HG02884 (cell line): ENCODE measurements around the gene HELZ2.

Experiments
- ATAC-seq: cut with Tn5 transposase; IDR thresholded peaks from one replicate; pipeline ENCODE4 v1.9.1; 2021; ENCODE audit warnings: mild to moderate bottlenecking, moderate library complexity; ENCODE audit not compliant: unreplicated experiment

HELZ2 gene

DNA sequence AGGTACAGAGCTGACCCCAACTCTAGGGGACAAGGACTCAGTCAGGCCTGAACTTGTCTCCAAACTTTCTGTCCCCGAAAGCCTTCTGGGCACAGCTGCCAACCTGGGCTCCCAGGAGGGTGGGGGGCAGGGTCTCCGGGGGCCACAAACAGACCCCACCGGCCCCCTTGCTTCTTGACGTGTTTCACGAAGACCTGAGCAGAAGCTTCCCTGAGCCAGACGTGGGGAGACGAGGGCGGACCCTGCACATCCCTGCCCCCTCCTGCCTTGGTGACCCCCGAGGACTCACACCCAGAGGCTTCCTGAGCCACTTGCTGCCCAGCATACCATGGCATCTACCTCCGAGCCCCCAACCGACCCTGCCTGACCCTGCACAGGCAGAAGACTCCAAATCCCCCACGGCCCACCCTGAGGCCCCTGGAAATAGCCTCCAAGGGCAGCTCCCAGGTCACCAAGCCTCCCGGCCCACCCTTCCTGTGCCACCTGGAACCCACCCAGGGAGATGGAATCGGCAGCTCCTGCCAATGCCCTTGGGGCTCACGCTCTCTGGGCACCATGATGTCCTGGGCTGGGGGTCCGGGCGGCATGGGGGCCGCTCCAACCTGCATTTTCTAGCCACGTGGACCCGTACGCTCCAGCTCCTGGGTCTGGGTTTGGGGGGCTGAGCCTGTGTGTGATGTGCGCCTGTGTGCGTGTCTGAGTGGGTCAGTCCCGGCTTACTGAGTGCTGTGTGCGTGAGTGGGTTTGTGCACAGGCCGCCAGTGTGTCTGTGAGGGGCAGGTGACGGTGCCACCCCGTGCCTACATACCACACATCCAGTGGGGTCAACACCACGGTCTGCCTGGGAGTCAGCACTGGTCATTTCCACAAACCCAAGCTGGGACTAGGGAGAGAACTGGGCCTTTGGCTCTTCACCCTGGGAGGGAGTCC lies 34.3 kb downstream of the HELZ2 start:
- ATAC-seq: no peak

DNA sequence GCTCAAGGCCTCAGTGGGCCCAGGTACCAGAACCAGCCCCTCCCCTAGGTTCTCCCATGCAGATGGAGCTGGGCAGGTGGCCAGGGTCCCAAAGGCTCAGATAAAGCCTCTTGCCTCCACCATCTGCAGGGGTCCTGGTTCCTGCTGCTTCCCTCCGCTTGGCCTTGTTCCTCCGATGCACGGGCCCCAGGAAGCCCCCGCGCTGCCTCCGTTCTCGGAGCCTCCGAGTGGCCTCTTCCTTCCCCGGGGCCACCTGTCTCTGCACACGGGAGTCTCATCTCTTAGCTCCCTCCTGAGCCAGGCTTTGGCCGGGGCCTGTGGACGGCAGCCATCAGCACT lies 35.0 kb downstream of the HELZ2 start:
- no peak for ATAC-seq

DNA sequence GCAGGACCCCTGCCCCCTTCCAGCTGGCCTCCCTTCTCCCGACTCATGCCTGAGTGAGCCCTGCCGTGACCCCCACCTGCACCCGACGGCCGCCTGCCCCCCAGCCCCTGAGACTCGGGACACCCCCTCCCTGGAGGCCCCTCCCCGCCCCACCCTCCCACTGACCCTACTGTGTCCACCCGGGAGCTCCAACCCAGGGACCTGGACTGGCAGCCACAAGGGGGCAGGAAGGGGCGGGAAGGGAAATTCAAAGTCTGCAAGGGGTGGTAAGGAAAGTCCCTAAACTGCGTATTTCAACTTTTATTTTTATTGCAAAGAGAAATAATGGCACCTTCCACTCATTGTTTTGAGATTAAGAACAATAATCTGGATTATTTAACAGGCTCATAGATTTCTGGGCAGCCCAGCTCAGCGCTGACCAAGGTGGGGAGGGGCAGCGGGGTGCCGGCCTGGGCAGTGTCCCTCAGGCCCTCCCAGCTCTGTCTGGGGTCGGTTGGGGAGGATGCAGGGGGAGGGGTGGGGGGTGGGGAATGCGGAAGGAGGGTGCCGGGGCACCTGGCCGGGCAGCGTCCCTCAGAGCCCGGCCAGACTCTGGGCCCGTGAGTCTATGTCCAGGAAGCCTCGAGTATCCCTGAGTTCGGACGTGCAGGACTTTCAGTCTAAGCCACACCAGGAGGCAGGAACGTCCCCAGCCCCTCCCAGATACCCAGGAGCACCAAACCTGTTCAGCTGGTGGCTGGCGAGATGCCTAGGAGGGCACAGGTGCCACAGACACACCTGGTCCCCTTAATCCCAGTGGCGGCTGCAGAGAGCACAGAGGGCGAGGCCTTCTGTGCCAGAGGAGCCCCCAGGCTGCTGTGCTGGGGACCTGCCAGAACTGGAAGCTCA lies 35.6 kb downstream of the HELZ2 start:
- ATAC-seq: no peak

DNA sequence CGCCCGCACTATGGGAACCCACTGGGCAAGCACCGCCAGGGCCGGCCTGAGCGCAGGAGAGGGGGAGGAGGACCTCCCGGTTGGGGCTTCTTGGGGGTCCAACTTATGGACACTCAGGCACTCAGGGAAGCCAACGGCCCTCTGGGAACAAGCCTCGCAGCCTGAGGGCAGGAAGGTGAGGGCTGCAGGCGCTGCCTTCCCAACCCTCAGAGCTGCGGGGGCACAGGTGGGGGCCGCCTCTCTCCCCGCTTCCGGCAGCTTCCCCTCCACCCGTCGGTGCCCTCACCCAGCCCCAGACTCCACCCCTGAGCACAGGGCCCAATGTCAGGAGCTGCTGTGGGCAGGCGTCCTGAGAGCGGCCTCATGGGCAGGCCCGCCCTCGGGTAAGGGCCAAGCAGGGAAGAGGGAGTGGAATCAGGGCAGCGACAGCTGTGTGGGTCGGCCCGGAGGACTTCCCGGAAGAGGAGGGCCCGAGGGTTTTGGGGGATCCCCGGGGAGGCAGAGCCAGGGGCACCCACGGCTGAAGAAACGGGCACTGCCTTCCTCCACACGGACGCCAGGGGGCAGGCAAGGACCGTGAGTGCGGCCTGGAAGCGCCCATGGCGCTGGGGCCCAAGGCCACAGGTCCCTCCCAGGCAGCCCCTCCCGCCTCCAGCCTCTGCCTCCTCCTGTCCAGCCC lies 36.4 kb downstream of the HELZ2 start:
- peak; percentile 73 for ATAC-seq

DNA sequence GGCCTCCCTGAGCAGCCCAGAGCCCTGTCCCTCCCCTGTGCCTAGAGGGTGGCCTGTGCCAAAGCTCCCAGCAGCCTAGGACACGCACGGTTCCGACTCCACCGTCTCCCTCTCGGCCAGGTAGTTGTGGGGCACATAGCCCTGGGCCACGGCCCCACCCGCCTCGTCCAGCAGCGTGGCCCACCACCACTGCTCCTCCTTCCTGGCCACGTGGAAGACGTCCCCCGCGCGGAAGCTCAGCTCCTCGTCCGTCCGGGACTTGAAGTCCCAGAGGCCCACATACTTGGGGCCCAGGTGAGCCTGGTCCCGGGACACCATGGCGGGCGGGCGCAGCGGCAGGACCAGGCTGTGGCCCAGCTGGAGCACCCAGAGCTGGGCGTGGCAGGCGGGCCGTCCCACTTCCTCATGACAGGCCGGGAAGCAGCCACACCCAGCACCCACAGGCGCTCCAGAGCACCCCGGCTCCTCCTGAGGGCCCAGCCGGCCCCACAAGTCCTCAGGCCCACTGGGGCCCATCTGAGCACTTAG lies 37.0 kb downstream of the HELZ2 start, which contains the start of gene PTK6:
TSS of gene PTK6 (minus strand) at position 380 of the 528 bp plus-strand sequence. CDS start at position 318, 62 bp downstream.
- ATAC-seq: no peak

DNA sequence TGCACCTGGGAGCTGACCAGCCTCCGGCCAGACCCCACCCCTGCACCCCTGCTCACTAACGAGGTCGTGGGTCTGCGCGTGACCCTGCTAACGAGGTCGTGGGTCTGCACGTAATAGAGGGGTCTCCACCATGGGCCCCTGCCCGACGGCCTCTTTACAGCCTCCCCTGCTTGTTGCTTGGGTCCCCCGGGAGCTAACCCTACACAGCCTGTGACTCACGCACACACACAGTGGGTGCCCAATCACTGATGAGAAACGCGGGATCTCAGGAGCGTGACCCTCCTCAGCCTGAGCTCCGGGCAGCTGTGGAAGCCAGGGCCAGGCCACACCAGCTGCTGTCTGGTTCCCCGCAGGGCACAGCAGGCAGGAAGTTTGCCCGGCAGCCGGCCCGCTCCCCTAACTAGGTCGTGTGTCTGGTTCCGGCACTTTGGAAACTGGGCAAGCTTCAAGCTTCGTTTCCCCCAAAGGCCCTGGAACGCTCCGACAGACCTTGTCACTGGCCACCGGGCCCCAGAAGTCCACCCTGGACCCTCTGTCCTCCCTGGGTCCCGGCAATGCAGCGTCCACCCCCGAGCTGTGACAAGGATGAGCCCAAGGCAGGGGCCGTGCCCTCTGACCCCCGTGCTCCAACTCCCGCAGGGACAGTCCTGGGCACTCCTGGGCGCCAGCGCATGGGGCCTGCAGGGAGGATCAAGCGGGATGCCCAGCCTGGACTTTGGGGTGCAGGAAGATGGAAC lies 37.6 kb downstream of the HELZ2 start:
- no peak for ATAC-seq

DNA sequence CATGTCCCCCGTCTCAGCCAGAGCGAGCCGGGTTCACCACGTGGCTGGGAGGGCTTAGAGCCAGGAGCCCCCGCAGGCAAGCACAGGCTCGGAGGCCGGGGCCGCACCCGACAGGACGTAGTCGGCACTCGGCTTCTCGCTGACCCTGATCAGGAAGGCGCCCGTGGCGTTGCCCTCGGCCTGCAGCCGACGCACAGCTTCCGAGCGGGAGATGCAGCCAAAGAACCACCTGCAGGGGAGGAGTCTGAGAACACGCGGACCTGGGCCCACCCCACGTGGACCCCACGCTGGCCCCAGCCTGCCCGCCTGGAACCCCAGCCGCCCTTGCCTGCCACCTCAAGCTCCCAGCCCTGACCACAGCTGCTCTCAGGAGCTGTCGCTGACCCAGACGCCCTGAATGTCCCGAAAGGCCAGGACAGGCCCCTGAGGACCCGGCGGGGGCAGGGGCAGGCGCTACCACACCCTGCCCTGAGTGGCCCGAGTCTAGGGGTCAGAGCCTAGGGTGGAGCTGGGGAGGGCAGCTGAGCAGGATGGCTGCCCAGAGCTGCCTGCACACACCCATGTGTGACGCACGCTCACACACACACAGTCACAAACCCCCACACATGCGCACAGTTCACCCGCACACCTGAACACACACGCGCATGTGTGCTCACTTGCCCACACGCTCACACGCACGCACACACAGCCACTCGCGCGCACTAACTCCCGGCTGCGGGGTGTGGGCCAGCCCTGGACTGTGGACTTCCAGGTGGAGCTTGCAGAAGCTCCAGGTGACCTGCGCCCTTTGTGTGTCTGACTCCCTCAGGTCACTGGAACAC lies 39.0 kb downstream of the HELZ2 start:
- no peak for ATAC-seq

DNA sequence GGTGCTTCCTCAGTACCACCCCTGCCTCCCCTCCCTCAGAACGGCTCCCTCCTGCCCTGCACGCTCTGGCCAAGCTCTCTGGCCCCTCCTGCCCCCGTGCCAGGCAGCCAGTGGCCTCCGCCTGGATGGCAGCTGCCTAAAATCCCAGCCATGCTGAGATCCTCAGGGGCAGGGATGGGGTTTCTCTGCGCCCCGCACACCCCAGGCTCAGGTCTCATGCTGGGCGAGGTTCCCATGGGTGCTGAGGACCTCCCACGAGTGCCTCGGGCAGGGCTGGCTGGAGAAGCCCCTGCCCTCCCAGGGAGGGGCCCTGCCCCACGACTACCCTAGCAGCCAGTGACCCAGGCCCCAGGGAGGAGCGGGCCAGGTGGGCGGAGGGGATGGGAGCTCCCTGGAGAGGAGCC lies 39.6 kb downstream of the HELZ2 start:
- no peak for ATAC-seq

DNA sequence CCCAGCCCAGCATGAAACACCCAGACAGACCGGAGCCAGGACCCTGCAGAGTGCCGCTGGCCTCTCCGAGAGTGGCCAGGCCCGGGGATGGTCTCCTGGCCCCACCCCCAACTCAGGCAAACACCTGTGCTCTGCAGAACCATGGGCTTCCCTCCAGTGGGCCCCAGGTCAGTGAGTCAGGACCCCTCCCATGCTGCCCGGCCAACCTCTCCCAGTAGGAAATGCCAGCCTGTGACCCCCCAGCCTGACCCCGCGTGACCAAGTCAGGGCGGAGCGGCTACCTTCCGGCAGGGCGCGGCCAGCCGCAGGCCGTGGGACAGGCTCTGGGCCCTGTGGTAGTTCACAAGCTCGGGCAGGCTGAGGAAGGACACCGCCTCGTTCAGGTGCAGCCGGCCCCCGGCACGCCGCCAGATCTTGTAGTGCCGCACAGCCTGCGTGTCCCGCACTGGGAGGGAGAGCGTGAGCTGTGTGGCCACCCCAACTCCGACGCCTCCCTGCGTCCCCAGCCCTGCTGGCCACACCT lies 40.1 kb downstream of the HELZ2 start:
- no peak for ATAC-seq

DNA sequence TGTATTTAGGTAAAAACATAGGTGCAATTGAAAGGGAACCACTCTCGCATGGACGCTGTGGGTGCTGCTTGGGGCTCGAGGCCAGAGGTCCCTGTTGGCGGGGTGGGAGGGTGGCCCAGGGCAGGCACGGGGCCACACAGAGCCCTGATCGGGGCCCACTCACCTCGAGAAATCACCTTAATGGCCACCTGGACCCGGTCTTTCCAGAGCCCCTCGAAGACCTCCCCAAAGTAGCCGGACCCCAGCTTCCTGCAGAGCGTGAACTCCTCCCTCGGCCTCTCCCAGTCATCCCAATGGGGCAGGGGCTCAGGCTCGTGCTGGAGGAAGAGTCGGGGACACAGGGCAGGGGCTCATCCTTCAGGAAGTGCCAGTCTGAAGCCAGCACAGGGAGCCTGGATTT lies 40.7 kb downstream of the HELZ2 start:
- no peak for ATAC-seq

DNA sequence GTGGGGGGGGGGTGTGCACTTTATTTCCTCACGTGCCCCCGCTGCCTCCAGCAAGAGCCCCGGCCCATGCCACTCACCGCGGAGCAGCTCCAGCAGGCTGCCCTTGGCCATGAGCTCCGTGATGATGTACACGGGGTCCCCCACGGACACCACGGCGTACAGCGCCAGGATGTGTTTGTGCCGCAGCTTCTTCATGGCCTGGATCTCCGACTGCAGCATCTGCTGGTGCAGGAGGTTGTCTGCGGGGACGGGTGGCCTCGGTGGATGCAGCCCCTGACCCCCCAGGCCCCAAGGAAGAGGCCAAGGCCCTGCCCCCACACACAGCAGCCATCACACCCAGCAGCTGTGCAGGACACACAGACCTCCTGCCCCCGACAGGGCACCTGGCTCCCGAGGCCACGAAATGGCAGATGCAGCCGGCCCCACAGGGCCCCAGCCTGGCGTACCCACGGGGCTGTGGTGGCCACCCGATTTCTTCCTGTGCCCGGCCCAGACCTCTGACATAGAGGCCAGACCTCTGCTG lies 41.5 kb downstream of the HELZ2 start:
- no peak for ATAC-seq

DNA sequence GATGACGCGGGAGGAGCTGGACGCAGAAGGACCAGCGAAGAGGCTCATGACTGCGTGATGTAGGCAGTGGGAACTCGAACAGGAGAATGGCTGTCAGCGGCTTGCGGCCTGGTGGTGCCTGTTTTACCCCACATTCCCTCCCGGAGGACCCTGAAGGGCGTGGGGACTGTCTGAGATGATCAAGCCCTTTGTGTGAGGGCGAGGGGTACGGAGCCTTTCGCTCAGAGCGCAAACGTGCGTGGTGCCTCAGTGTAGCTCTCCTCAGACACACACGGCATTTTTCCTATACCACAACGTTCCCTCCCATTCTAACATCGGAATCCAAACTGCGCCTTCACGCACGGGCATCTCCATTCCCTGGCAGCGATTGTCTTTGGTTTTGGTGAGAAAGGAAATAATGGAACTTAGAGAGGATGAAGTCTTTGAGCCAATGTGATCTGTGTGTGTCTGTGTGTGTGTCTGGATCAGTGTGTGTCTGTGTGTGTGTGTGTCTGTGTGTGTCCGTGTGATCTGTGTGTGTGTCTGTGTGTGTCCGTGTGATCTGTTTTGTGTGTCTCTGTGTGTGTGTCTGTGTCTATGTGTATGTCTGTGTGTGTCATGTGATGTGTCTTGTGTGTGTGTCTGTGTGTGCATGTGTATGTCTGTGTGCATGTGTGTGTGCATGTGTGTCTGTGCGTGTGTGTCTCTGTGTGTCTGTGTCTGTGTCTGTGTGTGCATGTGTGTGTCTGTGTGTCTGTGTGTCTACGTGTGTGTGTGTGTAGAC lies 42.2 kb downstream of the HELZ2 start:
- no peak for ATAC-seq

DNA sequence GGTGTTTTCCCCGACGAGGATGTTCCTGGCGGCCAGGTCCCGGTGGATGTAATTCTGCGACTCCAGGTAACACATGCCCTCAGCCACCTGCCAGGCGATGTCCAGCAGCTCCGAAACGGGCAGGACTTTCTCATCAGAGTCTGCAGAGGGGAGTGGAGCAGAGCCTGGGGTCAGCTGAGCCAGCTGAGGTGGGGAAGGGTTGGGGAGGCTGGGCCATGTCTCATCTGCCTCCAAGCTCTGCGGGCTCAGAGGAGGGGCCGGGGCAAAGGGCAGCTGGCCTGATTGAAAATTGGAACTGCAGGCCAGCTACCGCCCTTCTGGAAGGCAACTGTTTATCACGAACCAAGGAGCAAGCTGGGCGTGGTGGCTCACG lies 43.3 kb downstream of the HELZ2 start:
- ATAC-seq: no peak

DNA sequence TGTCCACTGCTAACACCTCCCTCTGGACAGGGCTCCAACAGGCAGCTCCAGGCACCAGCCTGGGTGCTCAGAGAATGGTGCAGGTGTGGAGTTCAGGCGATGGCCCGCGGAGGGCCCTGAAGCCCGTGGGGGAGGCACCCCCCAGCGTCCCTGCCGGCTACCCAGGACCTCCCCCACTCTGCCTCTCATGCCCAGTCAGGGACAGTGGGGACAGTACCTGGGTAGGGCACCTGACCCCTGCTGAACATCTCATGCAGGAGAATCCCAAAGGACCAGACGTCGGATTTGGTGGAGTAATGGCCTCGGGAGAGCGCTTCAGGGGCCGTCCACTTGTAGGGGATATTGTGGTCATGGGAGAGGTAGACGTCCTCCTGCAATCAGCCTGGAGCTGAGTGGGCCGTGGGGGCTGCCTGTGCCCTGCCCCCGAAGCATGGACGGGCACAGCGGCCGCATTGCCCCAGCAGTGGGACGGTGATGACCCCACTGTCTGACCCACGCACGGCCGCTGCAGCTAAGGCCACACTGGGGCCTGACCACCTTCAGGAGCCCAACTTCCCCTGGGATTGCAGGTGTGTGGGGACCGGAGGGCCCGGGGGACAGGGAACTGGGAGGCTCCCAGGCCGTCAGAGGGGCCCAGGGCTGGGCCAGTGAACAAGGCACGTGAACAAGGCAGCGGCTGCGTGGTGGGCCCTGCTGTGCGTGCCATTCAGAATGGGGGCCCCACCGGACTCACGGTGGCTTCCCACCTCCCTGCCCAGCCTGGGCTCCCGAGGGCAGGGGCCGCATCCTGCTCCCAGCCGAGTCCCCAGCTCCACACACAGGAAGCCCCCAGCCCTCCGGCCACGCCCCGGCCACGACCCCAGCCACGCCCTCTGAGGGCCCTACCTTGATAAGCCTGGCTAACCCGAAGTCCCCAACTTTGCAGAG lies 43.9 kb downstream of the HELZ2 start:
- ATAC-seq: no peak

DNA sequence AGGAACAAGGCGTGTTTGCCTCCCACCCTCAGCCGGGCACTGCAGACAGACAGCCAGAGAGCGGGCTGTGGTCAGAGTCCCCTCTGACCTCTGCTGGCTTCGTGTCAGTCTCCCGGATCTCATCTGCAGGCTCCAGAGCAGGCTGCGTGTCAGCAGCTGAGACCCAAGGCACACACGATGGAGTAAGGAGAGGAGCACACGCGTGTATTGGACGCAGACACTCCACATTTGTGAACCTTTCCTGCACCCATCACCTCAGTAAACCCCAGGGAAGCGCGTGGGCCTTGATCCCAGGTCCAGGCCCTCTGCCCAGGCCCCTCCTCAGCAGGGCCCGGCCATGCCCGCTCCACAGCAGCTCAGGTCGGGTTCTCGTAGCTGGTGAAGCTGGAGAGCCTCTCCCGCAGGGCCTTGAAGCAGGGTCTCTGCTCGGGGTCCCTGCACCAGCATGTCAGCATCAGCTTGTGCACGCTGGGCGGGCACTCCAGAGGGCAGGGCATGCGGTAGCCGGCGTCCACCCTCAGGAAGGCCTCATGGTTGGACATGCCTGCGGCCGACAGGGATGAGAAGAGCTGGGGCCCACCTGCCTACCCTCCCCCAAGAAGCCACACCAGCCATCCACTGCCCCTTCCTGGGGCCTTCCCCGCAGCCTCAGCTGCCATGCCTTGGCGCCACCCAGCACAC lies 44.7 kb downstream of the HELZ2 start:
- ATAC-seq: no peak

DNA sequence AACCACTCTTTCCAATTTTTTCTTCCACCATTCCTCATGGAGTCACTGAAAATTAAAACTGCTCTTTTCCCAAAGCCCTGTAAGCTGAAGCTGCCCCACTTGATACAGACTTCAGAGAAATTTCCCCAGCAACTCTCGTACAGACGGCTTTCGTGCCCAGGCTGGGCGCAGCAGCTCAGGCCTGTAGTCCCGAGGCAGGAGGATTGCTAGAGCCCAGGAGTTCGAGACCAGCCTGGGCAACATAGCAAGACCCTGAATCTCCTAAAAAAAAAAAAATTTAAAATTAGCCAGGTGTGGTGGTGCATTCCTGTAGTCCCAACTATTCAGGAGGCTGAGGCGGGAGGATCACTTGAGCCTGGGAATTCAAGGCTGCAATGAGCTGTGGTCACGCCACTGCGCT lies 46.9 kb downstream of the HELZ2 start:
- ATAC-seq: no peak

DNA sequence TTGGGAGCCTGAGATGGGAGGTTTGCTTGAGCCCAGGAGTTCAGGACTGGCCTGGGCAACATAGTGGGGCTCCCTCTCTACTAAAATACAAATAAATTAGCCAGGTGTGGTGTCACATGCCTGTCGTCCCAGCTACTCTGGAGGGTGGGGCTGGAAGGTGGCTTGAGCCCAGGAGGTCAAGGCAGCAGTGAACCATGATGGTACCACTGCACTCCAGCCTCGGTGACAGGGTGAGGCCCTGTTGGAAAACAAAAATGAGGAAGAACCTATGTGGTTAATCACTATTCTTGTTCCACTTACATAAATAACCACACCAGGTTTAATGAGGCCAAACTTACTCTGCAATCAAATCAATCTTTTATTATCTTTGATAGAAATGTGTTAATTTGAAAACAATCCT lies 48.1 kb downstream of the HELZ2 start:
- ATAC-seq: no peak
